NCI-H226 (cell line): ENCODE measurements around the gene LIPI.
"Not testable (repeated sequence)": the region's sequence is repeated elsewhere in the genome, so short reads cannot be mapped to it uniquely, and the experiment has no call there.

Experiments used
- DNase-seq: peaks from one replicate; pipeline ENCODE4 v3.0.0-alpha.2; 2015

The LIPI gene

GRCh38 chr21:14072761-14073535, 137.8 kb downstream of the LIPI start:
- no peak for DNase-seq

DNA sequence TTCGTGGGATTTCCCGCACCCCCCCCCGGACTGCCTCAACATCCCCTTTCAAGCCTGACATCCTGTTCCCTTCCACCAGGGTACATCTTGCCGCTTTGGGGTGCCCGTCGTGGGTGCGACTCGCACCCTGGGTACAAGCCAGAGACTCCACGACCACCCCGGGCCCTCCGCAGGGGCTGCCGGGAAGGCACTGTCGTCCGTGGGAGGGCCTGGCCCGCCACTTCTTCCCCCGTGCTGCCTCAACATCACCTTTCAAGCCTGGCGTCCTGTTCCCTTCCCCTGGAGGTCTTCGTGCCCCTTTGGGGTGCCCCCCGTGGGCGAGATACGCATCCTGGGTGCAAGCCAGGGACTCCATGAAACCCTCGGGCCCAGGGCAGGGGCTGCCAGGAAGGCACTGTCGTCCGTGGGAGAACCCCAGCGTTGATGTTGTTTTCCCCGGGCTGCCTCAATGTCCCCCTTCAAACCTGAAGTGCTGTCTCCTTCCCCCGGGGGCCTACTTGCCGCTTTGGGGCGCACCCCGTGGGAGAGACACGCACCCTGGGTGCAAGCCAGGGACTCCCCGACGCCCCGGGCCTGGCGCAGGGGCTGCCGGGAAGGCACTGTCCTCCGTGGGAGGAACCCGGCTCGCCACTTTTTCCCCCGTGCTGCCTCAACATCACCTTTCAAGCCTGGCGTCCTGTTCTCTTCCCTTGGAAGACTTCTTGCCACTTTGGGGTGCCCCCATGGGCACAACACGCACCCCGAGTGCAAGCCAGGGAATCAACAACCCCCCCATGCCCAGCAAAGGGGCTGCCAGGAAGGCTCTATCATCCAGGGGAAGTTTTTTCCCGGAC, 138.6 kb downstream of the LIPI start:
- DNase-seq, result no peak

GRCh38 chr21:14070968-14071367, 139.8 kb downstream of the LIPI start:
- DNase-seq, result no peak

DNA sequence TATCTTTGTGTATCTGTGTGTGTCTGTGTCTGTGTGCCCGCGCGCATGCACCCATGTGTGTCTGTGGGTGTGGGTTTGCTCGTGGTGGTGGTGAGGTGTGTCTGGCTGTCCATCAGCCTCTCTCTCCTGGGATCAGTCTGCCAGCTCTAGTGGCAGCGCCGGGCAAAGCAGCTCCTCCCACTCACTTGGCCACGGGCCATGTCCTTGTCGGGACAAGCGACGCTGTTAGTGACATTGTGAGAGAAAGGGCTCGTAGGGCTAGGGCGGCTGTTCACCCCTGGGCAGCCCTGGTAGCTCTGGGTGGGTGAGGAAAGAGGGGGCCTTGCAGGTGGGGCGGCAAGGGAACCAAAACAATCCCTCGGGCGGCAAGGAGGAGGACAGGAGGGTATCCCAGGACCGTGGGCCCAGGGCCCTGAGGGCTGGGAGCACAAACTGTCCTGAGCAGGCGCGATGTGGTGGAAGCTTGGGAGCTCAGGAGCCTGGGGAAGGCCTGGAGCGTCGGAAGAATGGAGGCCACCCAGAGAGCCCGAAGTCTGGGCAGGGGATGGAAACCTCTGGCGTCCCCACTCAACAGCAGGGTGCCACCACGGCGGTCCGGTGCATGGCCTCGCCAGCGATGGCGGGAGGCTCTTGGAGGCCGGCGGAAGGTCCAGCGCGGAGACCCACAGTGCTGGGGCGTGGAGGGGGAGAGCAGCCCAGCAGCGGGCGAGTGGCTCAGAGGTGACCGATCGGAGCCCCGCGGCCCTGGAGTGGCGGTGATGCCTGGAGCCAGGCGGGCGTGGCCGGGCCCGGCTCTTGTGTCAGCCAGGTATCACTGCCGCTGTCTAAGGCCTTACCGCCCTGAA, 140.5 kb downstream of the LIPI start:
- no peak for DNase-seq

- DNase-seq, result no peak
These were observed 146.5 kb downstream of the LIPI start for GRCh38 chr21:14064296-14064645.

GRCh38 chr21:14063620-14064295, 147.0 kb downstream of the LIPI start:
- DNase-seq, result not testable (repeated sequence)

GRCh38 chr21:14062684-14063083, 148.1 kb downstream of the LIPI start:
- DNase-seq, result not testable (repeated sequence)

DNA sequence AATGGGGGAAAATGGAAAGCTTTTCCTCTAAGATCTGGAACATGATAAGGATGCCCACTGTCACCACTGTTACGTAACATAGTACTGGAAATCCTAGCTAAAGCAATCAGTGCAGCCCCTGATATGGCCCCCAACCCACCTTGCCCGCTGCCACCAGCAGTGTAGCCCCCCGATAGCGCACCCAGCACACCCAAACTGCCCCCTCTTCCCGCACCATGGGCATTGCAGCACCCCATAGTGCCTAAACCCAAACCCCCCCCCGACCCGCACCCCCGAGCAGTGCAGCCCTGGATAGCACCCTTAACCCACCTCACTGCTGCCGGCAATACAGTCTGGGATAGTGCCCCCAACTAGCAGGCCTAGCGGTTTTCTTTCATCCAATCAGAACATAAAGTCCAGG, 148.9 kb downstream of the LIPI start:
- not testable (repeated sequence) for DNase-seq

DNA sequence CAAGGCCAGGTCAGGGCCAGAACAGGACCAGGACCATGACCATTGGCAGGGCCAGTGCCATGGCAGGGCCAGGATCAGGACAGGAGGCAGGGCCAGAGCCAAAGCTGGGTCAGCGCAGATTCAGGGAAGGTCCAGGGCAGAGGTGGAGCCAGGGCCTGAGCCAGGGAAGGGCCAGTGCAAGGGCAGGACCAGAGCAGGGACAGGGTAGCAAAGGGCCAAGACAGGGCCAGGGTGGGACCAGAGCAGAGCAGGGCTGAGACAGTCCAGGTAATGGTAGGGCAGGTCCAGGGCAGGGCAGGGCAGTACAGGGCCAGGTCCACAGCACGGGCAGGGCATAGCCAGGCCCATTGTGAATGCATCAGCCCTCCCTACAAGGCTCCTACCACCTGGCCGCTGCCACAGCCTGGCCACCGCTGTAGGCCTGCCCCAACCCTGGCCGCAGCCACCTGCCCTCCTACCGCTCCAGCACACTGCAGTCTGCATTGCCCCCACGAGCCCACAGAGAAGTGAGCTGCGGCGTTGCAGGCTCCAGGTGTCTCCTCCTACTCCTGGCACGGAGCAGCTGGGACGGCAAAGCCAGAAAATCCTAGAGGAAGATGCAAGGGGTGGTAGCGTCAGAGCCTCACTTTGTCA, 151.6 kb downstream of the LIPI start:
- DNase-seq, result not testable (repeated sequence)
